HG02884 (cell line): ENCODE data around the gene RAPGEF3.

Experiments used
- ATAC-seq: cut with Tn5 transposase; IDR thresholded peaks from one replicate; pipeline ENCODE4 v1.9.1; 2021; ENCODE audit warnings: mild to moderate bottlenecking, moderate library complexity; ENCODE audit not compliant: unreplicated experiment

RAPGEF3 gene

DNA sequence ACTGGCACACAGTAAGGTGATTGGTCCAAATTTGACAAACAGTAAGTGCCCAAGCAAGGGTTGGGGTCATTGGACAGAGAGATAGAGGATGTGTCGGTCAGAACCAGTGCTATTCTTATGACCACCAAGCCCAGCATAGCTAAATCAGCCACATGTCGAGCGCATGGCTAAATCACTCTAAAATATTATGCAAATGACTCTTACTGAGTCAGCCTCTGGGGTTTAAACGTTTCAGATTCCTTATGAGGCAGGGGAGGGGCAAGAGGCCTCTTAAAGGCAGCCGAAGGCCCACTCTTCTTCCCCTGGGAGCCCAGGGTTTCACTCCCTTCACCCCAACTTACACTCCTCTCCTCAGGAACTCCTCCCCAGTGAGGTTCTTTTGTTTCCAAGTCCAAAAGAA, 32.8 kb downstream of the RAPGEF3 start:
- peak; percentile 92 for ATAC-seq

GRCh38 chr12:47725091-47725772, 33.4 kb downstream of the RAPGEF3 start, which contains the start of gene ENDOU:
Gene ENDOU, minus strand, starts transcription at chr12:47725490. Its CDS starts 77 bp downstream, at chr12:47725413.
- no peak for ATAC-seq

- no peak for ATAC-seq
These were observed 35.6 kb downstream of the RAPGEF3 start for GRCh38 chr12:47722941-47723631.

DNA sequence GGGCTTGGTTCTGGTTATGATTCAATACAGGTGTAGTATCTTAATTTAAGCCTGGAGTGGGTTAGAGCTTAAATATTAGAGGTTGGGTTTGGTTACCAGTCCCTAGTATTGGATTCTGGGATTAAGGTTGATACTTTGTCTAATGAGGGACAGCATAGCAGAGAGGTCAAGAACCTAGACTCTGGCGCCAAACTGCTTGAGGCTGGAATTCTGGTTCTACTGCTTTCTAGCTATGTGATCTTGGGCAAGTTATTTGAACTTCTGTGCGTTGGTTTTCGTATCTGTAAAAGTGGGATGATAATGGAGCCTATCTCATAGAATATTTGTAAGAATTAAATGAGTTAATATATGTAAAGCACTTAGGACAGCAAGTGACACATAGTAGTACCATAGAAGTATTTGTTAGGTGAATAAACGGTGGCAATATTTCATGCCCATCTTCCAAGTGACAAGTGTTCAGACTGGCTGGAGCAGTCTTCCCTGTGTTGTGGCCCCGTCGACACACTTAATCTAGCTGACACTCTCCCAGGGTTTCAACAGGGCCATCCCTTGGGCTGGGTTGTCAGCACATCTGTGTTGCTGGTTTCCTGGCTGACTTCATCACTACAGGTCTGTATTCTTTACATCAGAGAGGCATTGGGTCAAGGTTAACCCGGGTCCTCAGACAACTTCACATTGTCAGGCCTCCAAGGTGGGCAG, 36.4 kb downstream of the RAPGEF3 start:
- ATAC-seq, result no peak

DNA sequence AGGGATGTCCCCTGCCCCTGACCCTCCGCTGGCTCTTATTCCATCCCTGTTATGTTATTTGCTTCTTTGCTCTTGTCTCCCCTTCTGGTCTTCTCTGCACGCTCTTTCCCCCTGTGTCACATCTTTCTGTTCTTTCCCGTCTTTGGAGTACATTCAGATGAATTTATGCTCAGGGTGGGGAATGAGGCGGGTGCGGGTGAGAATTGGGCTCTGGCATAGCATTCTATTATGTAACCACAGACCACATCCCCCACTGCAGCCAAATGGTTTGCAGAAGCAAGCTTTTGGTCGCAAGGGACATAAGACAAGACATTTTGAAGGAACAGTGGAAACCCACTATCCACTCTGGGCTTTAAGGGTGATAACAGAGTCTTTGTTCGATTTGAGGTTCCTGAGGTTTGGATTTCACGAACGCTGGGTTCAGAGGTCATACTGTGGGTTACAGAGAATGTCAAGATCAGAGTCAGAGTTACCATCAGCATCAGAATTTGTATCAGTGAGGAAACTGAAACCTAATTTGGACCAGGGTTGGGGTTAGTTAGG, 37.2 kb downstream of the RAPGEF3 start:
- no peak for ATAC-seq

- ATAC-seq, result no peak
These were observed 40.1 kb downstream of the RAPGEF3 start for GRCh38 chr12:47718531-47718930.

- no peak for ATAC-seq
These were observed 41.1 kb downstream of the RAPGEF3 start for GRCh38 chr12:47717443-47718193.

DNA sequence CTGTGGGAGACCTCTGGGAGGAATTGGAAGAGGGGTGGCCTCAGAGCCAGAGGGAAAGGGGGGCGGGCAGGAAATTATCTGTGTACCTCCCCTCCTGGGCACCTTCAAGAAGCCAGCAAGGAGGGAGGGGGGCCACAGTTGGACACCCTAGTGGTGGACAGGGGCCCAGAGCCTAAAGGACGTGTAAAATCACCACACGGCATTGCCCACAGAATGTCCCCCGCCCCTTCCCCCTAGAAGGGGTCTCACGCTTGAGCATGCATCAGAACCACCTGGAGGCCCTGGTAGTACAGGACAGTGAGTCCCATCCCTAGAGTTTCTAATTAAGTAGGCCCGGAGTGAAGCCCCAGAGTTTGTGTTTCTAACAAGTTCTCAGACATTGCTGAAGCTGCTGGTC, 41.6 kb downstream of the RAPGEF3 start:
- ATAC-seq, result no peak

- ATAC-seq, result no peak
These were observed 42.7 kb downstream of the RAPGEF3 start for GRCh38 chr12:47715877-47716548.

DNA sequence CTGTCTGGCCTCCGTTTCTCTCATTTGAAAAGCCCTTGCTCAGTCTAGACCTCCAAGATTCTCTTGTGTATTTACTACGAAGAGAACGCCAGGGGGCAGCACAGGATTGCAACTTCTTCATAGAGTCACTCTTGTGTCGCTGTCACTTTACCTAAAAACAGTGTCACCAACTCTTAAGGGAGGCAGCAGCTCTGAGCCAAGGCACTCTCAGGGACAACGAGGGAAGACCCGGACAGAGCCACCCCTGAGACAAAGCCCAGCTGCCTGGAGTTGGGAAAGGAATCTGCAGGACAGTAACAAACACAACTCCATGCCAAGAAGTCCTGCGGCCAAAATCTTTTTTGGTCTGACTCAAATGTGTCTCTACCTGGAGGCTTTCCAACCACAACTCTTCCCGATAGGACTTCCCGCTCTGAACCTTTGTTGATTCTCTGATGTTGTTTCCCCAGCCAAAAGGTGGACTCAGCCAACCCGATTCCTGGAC, 43.2 kb downstream of the RAPGEF3 start:
- peak; percentile 71 for ATAC-seq

GRCh38 chr12:47714826-47715386, 43.8 kb downstream of the RAPGEF3 start:
- ATAC-seq, result peak; percentile 14

GRCh38 chr12:47712171-47712570, 46.5 kb downstream of the RAPGEF3 start:
- ATAC-seq, result no peak

- ATAC-seq, result no peak
These were observed 47.2 kb downstream of the RAPGEF3 start for GRCh38 chr12:47711448-47711847.

DNA sequence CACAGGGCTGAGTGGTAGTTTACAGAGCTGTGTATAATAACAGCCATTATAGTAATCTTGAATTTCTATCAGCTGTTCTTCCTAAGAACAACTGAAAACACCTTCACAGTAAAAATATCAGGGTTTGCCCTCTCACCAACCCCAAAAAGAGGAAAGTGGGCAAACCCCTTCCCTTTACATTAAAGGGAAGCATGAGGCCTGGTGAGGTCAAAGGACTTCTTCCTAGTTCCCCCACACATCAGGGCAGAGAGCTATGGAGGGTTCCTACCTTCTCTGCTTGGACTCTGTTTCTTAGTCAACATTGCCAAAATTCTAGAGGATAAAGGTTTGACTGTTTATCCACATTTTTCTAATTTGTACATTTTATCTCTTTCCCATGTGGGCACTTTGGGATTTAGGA, 48.4 kb downstream of the RAPGEF3 start:
- ATAC-seq, result no peak

DNA sequence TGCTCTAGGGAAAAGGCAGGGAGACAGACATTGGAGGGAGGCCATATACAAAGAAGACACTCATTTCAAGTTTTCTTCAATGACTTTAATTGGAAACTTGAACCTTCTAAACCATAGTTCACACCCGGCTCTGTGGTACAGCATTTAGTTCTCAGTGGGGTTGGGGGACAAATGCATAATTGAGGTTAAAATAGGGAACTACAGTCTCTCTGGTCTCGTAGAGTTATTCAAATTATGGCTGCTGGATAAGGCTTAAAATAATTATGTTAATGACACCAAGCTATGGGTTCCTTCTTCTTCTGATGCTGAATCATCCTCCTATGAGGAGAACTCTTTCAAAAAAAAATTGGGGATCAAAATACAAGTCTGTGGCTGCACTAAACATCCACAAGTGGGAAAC, 49.0 kb downstream of the RAPGEF3 start:
- ATAC-seq, result no peak

DNA sequence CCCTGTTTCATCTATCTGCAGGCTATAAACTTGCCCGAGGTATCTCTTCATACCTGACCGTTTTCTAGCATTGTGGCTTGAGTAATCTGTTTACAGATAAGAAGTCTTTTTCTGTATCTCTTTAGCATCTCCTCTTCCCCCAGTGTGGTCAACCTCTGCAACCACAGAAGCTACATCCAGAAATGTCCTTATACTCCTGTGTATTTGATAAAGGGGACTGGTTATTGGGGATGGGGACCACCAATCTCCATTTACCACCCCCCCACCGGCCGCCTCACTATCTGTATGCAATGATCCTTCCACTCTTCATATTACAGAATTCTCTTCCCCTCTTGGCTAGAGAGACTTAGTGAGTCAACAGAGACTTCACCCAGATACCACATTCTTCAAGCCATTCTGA, 49.4 kb downstream of the RAPGEF3 start:
- no peak for ATAC-seq

GRCh38 chr12:47707905-47708543, 50.7 kb downstream of the RAPGEF3 start:
- ATAC-seq, result no peak

- no peak for ATAC-seq
These were observed 51.3 kb downstream of the RAPGEF3 start for GRCh38 chr12:47707355-47707754.
